Ramos (cell line): ENCODE data around the gene PTPRN2.

Source experiments
- in situ Hi-C: fragments of 300-500 bp; cut with MboI; formaldehyde crosslinking; loops from one replicate; pipeline ENCODE4 v1.14.3; 2022; ENCODE audit warnings: low sequenced_read_pairs; ENCODE audit not compliant: unreplicated experiment

Gene PTPRN2

GRCh38 chr7:157768198-157768597 is 819.4 kb downstream of the PTPRN2 start:
- in situ Hi-C loops: no loop called here

DNA sequence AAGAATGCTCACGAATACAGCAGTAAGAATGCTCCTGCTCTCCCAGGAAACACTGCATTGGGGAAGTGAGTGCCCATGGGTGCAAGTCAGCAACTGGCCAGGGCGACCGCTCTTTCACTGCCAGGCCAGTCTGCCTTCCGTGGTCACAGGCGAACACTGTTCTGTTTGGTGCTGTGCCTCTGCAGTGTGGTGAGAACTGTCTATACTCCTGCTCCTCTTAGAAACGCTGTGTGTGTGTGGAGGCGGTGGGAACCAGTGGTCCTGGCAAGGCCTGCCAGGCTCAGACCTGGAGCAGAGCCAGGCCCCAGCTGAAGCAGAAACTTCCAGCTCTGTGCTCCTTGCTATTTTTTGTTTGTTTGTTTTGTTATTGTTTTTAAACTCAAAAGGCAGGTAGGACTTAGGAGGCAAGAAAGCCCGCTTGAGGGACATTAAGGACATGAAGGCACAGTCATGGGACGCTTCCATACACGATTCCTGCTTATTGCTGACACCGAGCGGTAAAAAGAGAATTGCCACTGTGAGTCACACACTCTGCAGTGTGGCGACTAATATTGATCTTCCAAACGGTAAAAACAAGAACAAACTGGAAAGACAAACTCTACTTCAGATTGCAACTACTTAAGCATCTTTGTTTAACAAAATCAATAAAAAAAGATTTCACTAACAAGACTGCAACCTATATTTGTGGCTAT is 820.0 kb downstream of the PTPRN2 start:
- in situ Hi-C loops: no loop called here

- in situ Hi-C loops: no loop called here
Observed at GRCh38 chr7:157766098-157766497, 821.5 kb downstream of the PTPRN2 start.

DNA sequence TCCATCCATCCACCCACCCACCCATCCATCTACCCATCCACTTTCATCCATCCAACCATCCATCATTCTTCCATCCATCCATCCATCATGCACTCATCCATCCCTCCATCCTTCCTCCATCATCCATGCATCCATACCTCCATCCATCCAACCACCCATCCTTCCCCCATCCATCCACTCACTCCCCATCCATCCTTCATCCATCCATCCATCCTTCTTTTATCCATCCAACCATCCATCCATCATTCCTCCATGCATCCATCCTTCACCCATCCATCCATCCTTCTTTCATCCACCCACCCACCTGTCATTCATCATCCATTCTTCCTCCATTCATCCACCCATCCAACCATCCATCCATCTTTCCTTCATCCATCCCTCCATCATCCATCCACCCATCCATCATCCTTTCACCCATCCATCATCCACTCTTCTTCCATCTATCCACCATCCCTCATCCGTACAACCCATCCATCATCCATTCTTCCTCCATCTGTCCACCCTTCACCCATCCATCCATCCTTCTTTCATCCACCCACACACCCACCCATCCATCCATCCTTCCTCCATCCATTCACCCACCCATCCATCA is 822.6 kb downstream of the PTPRN2 start:
- in situ Hi-C loops: no loop called here

DNA sequence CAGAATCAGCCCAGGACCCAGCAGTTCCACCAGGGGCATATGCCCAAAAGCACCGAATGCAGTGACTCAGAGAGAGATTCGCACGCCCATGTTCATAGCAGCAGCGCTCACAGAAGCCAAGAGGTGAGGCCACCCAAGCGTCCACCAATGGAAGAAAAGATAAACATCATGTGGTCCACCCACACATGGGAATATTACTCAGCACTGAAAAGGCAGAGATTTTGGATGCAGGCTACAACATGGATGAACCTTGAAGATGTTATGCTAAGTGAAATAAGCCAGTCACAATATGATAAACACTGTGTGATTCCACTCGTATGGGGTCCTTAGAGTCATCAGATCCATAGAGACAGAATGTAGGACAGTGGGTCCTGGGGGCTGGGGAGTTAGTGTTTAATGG is 823.4 kb downstream of the PTPRN2 start:
- in situ Hi-C loops: no loop called here

- in situ Hi-C loops: no loop called here
Observed at GRCh38 chr7:157763279-157764000, 824.2 kb downstream of the PTPRN2 start.

DNA sequence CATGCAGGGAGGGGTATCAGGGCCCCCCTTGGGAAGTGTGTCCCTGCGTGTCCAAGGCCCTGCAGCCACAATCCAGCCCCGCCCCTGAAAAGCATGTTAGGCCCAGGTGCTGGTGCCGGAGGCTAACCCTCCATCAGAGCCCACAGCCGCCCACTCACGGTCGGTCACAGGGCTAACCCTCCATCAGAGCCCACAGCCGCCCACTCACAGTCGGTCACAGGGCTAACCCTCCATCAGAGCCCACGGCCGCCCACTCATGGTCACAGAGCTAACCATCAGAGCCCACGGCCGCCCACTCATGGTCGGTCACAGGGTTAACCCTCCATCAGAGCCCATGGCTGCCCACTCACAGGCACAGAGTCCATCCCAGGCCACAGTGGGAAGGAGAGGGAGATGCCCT is 824.8 kb downstream of the PTPRN2 start:
- in situ Hi-C loops: no loop called here

DNA sequence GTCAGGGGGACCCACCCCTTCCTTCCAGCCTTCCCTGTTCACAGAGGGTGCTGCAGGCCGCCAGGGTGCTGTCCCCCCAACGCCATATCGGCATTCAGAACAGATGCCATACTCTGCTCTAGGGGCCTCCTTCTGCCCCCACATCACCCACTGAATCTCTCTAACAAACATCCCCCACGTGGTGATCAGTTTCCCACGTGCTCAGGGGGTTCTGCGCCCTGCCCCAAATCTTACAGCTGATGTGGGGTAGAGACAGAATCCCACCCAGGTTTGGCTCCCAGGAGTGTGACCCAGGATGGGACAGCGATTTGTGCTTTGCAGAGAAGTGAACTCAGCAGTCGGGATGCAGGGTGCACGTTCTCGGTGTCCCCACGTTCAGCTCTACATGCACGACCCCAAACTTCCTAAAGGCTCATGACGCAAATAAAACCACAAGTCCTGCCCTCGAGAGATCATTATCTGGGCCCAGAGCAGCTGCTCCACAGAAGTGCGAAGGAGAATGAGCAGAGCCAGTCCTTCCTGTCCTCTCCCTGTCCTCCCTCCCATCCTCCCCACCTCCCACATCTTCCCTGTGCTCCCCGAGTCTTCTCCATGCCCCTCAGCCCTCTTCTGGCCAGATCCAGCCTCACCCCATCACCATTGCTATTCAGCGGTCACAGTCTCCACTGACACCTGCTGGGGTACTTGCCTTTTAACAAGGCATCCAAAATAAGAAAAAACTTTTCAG is 827.5 kb downstream of the PTPRN2 start:
- in situ Hi-C loops: no loop called here

GRCh38 chr7:157759246-157759805 is 828.3 kb downstream of the PTPRN2 start:
- in situ Hi-C loops: no loop called here

- in situ Hi-C loops: no loop called here
Observed at GRCh38 chr7:157758468-157759245, 829.0 kb downstream of the PTPRN2 start.

DNA sequence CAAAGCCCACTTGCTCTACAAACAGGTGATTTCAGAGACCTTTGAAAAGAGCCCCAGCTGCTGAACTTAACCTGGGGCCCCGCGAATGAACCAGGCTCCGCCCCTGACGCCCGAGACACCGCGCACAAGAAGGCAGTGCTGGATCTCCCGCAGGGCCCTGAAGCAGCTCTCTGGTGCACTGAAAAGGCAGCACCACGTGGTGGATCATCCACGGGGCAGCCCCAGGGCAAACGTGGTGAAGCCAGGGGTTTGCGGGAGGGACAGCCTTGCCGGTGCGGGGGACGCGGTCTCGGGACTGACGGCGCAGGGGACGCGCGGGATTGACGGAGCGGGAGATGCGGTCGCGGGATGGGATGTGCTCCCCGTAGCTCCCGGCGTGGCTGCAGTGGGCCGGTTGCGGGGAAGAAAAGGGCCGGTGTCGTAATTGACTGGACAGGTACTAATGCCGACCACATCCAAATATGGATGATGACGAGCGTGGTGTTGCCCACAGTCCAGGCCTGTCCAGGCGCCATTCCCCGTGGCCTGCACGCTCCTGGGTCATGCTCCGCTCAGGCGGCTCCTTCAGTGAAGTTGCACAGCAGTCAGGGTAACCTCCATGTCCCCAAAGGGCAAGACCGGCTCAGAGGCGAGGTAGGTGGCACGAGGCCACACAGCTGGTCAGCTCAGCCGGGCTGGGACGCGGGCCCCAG is 829.7 kb downstream of the PTPRN2 start:
- in situ Hi-C loops: no loop called here

DNA sequence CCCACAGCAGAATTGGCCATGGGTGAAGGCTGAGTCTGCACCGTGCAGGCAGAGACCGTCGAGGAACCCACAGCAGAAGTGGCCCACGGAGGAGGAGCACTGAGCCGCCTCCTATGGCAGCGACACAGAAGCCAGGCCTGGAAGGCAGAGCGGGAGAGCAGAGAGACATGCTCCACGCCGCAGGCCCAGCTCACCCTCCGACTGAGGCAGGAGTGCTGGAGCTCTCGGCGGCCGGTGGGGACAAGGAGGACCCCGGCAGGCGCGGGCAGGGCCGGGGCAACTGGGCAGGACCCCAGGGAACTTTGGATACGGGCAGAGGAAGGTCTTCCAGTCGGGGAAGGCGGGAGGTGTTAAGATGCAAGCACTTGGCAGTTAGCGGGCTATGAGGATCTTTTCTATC is 830.4 kb downstream of the PTPRN2 start:
- in situ Hi-C loops: no loop called here

- in situ Hi-C loops: no loop called here
Observed at GRCh38 chr7:157755741-157756140, 831.9 kb downstream of the PTPRN2 start.

DNA sequence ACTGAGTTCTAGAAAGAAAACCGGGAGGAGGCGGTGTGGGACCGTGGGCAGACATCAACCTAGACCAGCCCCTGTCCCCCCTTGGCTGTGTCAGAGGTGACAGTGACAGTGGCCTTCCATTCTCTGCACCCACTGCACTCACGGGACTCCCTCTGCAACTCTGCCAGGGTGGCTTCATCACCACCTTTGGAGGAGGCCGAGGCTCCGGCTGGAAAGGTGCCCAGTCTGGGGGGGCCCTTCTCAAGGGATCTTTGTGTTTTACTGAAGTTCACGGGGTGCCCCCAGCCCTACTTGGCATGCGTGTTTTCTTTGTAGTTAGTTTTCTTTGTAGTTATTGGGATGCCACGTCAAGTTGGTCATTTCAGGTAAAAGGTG is 833.2 kb downstream of the PTPRN2 start:
- in situ Hi-C loops: no loop called here

DNA sequence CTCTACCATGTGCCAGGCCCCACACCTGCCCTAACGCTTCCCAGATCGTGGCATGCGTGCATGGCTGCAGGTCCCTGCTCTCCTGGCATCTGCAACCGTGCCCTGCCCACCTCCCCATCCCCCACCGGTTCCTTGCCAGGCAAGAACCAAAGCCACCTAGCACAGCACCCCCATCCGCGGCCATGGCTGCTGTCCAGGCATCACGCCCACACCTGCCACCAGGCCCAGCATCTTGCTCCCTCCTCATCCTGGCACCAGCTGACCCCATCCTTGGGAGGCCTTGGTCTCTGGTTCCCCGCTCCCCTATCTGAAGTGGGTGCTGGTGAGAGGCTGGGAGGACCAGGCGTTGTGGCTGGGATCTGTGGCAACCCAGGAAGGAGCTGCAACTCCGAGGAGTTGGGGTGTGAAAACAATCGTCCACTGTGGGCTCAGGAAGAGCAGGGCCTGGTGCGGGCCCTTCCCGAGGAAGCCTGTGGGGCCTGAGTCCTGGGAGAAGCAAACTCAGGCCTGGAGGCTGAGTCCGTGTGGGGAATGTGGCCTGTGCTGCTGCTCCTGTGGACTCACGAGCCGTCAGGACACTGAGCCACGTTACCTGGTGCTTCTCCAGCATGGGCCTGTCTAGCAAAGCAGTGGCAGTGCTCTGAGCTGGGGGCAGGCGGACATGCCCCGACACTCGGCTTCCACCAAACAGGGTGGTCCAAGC is 833.8 kb downstream of the PTPRN2 start:
- in situ Hi-C loops: no loop called here

DNA sequence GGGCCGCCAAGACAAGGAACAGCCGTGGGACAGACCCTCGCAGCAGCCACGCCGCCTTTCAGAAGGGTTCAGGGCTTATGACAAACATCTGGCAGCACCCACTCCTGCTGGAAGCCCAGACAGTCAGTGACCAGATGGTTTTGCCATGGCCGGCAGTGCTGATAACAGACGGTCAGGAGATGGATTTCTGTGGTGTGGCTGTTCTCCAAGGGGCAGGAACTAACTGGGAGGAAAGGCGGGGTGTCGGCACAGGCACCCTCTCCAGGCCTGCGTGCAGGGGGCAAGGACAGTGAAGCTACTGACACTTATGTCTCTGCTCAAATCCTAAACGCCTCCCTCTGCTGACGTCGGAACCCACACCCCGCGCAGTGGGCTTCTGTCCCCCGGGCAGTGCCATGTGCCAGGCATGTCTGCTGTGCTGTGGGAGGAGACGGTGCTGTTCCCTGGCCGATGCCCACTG is 834.8 kb downstream of the PTPRN2 start:
- in situ Hi-C loops: no loop called here

DNA sequence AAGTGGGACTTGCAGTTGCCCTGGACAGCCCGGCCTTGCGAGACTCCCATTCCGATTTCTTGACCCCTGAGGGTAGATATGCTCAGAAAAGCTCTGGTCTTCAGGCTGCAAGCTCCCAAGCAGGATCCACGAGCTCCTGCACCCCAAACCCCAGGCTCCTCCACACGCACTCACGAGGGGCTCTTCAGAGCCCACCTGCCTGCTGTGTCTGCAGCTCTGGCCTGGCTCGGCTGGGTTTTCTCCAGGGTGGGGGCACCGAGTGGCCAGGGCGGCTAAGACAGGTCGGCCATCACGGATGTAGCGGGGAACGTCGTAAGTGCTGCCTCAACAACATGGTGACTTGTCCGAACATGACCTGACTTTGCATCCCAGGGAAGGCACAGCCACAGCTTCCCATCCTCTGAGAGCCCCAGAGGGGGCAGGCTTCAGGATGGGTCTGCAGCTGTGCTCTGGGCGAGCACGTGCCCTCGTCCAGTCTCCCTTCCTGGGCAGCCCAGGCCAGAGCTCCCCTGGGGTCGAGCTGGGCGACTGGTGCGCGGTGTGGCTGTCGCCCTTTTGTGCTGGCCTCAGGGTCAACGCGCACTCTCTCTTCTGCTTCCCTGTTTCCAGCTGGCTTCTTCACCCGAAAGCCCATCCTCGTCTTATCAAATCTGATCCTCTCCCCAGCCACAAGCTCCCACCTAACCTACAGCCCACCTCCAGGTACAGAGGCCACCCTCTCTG is 835.5 kb downstream of the PTPRN2 start:
- in situ Hi-C loops: no loop called here

GRCh38 chr7:157751406-157751805 is 836.2 kb downstream of the PTPRN2 start:
- in situ Hi-C loops: no loop called here
